Pulmonary artery endothelial cell (primary cell): ENCODE data around the gene TSLP. TPM values are rescaled to one million over a fixed set of nuclear protein-coding genes. Genes with fewer than 3 reads are reported as not detected.

Experiments
- DNase-seq: peaks from one replicate; pipeline ENCODE4 v3.0.0-alpha.2; 2011; ENCODE audit warnings: low read depth, low spot score
- total RNA-seq: library from RNA; depleted of rRNA; stranded (reverse); fragments of >200 nt; gene quantifications from 2 replicates; pipeline ENCODE4 v1.2.3, GENCODE V29; 2014

TSLP gene
- total RNA-seq, result 0.53 TPM in 1 of 2 replicates, not detected in the other

- DNase-seq, result no peak
Measured at GRCh38 chr5:111071413-111071812, at the start of gene TSLP. TSS of gene TSLP (plus strand) at chr5:111071713. CDS start at chr5:111071891, 178 bp downstream.

GRCh38 chr5:111022301-111022700 is 49.2 kb upstream of the TSLP start:
- DNase-seq, result no peak

- DNase-seq, result no peak
Measured at GRCh38 chr5:111028865-111029264, 42.6 kb upstream of the TSLP start.

GRCh38 chr5:111043712-111044506 is 27.6 kb upstream of the TSLP start:
- DNase-seq, result no peak

GRCh38 chr5:111058064-111058463 is 13.4 kb upstream of the TSLP start:
- no peak for DNase-seq

GRCh38 chr5:111060169-111060568 is 11.3 kb upstream of the TSLP start:
- no peak for DNase-seq

- DNase-seq, result no peak
Measured at GRCh38 chr5:111061618-111062017, 9.9 kb upstream of the TSLP start.

GRCh38 chr5:111063709-111064322 is 7.7 kb upstream of the TSLP start:
- DNase-seq, result no peak

GRCh38 chr5:111066261-111066938 is 5.1 kb upstream of the TSLP start:
- DNase-seq, result peak; percentile 76

- no peak for DNase-seq
Measured at GRCh38 chr5:111068213-111068612, 3.3 kb upstream of the TSLP start.

- DNase-seq, result no peak
Measured at GRCh38 chr5:111069839-111070238, 1.7 kb upstream of the TSLP start.

GRCh38 chr5:111070272-111071134 is 1.0 kb upstream of the TSLP start:
- no peak for DNase-seq

- no peak for DNase-seq
Measured at GRCh38 chr5:111072949-111073682, 1.6 kb downstream of the TSLP start.

- DNase-seq, result no peak
Measured at GRCh38 chr5:111074244-111074643, 2.7 kb downstream of the TSLP start.

GRCh38 chr5:111075520-111075919 is 4.0 kb downstream of the TSLP start:
- DNase-seq, result no peak

- DNase-seq, result no peak
Measured at GRCh38 chr5:111076091-111076490, 4.6 kb downstream of the TSLP start.

GRCh38 chr5:111077678-111078077 is 6.2 kb downstream of the TSLP start:
- DNase-seq, result no peak

- no peak for DNase-seq
Measured at GRCh38 chr5:111079846-111080245, 8.3 kb downstream of the TSLP start.

GRCh38 chr5:111083323-111083722 is 11.8 kb downstream of the TSLP start:
- DNase-seq, result no peak

GRCh38 chr5:111092062-111092853 is 20.7 kb downstream of the TSLP start, which contains the start of gene WDR36:
TSS of gene WDR36 (plus strand) at chr5:111092348. CDS start at chr5:111092457, 109 bp downstream.
- DNase-seq, result peak; percentile 74
